OCI-LY1 (cell line): ENCODE data around the gene CD68.

Experiments used
- CTCF ChIP-seq: fragments of 200-600 bp; sonication (generic), shearing (Covaris generic); IDR thresholded peaks from 2 replicates; pipeline ENCODE4 v1.5.1; 2017; ENCODE audit warnings: mild to moderate bottlenecking, antibody characterized with exemption, low read length, moderate library complexity, mixed read lengths
- EZH2 ChIP-seq: fragments of 200-600 bp; sonication (generic), shearing (Covaris generic); IDR thresholded peaks from 2 replicates; pipeline ENCODE4 v1.8.0; 2017; ENCODE audit warnings: borderline replicate concordance, mixed run types, mild to moderate bottlenecking, antibody characterized with exemption, low read length, moderate library complexity, mixed read lengths

GRCh38 chr17:7538891-7539545 lies 40.4 kb upstream of the CD68 start:
- TF ChIP-seq EZH2, result no peak
- no peak for TF ChIP-seq CTCF
